ENCODE measurements around the gene LMX1B.
"Not testable (repeated sequence)": the region's sequence is repeated elsewhere in the genome, so short reads cannot be mapped to it uniquely, and the experiment has no call there.

The LMX1B gene

GRCh38 chr9:126613651-126614050 lies at the start of gene LMX1B:
LMX1B (plus strand) TSS chr9:126613928; CDS start chr9:126614450, 522 bp downstream.
- DNase-seq, result no peak

GRCh38 chr9:126564128-126564527 lies 49.6 kb upstream of the LMX1B start:
- DNase-seq, result no peak

DNA sequence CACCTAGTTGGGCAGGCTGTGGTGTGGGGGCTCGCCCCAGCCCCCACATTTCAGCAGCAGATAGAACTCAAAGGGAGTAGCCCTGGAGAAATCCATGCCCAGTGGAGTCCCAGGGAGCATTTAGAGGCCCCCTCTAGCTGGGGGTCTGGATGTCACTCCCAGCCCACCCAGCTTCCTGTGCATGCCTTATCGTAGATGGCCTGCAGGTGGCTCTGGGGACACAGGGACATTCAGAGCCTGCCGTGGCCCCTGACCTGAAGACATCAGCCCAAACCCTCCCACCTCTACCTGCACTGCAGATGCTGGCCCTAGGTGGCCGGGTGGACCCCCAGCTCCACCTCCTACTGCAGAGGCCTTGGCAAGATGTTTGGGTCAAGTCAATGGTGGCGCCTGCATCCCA lies 49.0 kb upstream of the LMX1B start:
- DNase-seq, result no peak

- no peak for DNase-seq
Measured at GRCh38 chr9:126565336-126566128, 48.2 kb upstream of the LMX1B start.

- DNase-seq, result no peak
Measured at GRCh38 chr9:126569036-126569435, 44.7 kb upstream of the LMX1B start.

DNA sequence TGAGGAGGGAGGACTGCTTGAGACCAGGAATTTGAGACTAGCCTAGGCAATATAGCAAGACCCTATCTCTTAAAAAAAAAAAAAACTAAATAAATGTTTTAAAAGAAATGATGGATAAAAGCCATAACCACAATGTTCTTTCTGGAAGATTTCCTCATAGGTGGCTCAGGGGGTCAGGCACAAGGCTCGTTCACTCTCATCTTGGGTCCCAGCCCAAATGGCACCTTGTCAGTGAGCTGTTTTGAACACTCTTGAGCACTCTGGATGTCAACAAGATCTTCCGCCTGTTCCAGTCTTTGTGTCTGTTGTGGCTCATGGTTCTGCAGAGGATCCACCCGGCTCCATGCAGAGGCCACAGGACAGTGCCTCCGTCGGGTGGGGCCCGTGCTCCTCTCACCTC lies 35.7 kb upstream of the LMX1B start:
- DNase-seq, result no peak

DNA sequence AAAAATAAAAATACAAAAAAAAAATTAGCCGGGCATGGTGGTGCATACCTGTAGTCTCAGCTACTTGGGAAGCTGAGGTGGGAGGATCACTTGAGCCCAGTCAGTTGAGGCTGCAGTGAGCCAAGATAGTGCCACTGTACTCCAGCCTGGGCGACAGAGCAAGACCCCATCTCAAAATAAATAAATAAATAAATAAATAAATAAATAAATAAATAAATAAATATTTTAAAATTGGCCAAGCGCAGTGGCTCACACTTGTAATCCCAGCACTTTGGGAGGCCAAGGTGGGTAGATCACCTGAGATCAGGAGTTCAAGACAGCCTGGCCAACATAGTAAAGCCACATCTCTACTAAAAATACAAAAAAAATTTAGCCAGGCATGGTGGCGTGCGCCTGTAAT lies 33.4 kb upstream of the LMX1B start:
- DNase-seq, result not testable (repeated sequence)

DNA sequence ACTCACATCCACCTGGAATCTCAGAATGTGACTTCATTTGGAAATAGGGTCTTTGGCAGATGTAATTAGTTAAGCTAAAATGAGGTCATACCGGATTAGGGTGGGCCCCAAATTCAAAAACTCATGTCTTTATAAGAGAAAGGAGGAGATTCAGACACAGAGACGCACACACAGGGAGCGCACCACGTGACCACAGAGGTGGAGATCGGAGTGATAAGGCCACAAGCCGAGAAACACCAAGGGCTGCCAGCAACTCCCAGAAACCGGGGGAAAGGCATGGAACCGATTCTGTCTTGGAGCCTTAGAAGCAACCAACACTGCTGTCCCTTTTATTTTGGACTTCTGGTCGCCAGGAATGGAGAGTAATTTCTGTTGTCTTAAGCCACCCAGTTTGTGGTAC lies 31.8 kb upstream of the LMX1B start:
- no peak for DNase-seq

DNA sequence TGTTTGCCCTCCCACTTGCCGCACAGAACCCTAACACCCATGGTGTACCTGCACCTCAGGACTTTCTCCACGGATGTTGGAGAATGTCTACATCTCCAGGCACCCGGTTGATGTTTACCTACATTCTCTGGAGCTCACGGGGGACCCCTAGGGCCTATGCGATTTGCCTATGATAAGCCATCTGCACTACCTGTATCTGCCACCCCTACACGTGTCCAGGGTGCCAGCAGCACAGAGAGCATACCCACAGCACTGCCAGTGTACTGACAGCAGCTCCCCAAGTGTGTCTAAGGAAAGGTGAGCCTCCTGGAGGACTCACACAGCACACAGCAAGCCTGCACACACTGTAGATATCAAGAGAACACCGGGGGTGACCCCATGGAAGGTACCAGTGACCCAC lies 31.3 kb upstream of the LMX1B start:
- DNase-seq, result no peak

- no peak for DNase-seq
Measured at GRCh38 chr9:126583144-126583760, 30.5 kb upstream of the LMX1B start.

GRCh38 chr9:126584611-126585010 lies 29.1 kb upstream of the LMX1B start:
- DNase-seq, result no peak

- DNase-seq, result no peak
Measured at GRCh38 chr9:126586236-126586635, 27.5 kb upstream of the LMX1B start.

GRCh38 chr9:126587187-126588185 lies 26.2 kb upstream of the LMX1B start:
- no peak for DNase-seq

DNA sequence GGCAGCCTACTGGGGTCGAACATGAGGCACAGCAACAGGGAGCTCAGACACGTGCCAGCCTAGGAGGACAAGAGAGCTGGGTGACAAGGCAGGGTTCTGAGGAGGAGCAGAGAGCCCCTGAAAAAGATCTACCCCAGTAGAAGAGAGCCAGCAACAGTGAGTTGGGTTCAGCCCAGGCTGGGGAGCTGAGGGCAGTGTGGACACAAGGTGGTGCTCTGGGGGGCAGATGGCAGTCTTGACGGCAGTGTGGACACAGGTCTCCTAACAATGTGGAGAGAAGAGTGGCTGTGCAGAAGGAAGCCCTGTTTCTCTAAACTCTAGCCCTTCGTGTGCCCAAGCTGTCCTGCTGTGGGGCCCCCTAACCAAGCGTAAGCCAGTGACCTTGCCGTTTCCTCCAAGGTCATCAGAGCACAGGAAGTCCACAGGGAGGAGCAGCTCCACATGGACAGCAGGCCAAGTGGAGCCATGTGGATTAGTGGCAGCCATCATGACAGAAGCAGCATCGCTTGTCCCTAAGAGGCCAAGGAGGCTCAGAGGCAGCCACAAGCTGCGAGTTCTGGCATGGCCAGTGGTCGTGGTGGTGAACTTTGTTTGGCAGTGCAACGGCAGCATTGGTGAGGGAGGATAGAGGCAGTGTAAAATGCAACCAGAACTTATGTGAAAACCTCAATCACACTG lies 25.1 kb upstream of the LMX1B start:
- DNase-seq, result no peak

- DNase-seq, result no peak
Measured at GRCh38 chr9:126589349-126589748, 24.4 kb upstream of the LMX1B start.

DNA sequence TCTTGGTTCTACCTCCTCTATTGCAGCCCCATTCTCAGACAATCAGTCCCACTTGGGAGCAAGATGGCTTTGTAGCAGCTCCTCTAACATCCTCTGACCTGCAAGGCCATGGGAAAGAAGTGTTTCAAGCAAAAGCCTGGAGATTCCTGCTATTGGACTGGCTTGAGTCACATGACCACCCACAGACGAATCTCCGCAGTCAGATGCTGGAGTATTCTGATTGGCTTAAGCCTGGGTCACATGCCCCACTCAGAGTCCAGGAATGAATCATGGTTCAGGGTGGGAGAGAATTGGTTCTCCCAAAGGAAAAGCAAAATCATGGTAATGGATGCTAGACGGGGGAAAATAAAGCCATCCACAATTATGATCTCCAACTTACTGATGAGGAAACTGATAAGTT lies 22.6 kb upstream of the LMX1B start:
- no peak for DNase-seq

GRCh38 chr9:126591922-126592321 lies 21.8 kb upstream of the LMX1B start:
- DNase-seq, result no peak

DNA sequence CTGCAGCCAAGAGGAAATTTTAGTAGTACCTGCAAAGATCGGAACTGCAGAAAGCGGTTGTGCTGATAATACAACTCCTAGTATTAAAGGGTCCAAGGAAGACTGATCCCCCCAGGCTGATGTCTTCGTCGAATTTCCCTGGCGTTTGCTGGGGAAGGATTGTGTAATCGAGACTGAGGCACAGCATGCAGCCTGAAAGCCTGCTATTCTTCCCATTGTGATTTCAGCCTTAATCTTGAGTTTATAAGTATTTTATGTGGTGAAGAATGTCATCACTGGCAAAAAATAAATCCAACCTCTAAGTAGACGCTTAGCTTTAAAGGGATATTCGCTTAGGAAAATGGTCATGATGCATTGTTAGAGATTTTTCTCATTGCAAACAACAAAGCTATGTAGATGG lies 21.3 kb upstream of the LMX1B start:
- DNase-seq, result no peak

GRCh38 chr9:126595982-126596381 lies 17.7 kb upstream of the LMX1B start:
- DNase-seq, result no peak

DNA sequence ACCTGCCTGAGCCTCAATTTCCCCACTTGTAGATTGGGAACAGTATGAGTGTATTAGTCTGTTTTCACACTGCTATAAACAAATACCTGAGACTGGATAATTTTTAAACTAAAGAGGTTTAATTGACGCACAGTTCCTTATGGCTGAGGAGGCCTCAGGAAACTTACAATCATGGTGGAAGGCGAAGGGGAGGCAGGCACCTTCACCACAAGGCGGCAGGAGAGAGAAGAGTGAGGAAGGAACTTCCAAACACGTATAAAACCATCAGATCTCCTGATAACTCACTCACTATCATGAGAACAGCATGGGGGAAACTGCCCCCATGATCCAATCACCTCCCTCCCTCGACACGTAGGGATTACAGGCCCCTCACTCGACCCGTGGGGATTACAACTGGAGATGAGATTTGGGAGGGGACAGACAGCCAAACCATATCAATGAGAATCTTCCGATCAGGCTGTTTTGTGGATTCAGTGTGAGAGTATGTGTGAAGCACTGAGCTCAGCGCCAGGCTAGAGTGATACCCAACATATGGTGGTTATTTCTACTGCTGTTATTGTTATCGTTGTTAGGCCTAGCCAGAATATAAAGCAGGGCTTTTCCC lies 14.6 kb upstream of the LMX1B start:
- DNase-seq, result no peak

DNA sequence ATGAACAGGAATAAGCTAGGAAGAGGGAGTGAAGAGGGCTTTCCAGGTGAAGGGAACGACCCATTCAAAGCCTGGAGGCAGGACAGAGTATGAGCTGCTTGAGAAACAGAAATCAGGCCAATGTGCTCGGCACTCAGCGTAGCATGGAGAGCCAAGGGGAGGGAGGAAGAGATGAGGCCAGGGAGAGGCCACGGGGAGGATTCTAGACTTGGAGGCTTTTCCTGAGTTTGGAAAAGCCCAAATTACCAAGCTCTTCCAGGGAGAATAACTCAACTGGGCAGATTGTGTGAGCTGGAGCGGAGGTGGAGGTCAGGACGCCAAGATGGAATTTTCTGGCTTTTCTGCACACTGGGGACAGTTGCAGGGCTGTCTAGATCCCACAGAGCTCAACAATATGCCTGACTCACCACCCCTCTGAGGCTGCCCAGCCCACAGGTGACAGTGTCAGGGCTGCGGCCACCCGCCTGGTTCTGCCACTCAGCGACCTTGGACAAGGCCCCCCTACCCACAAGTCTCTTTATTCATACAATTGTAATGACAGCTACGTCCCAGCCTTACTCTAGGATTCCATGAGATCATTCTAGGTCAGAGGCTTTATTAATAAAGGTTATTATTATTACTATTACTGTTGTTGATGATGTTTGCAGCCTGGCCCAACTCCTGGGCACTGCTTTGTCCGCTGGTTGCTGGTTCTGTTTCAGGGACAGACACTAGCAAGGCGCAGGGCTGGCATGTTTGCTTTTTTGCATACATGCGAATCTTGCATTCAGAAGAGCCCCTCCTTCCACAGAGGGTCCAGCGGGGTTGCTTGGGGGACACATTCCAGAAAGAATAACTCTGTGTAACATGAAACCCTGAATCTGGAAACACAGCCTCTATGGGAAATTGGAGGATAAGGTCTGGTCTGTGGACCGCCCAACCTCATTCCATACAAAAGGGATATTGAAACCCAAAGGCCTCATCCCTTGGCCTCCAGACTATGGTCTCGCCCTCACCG lies 9.4 kb upstream of the LMX1B start:
- no peak for DNase-seq
